AG04449 (cell line): ENCODE results near the gene RPS15A.
"Not testable (repeated sequence)": the region's sequence is repeated elsewhere in the genome, so short reads cannot be mapped to it uniquely, and the experiment has no call there.

Experiments used
- CTCF ChIA-PET: fragments of 350-600 bp; formaldehyde crosslinking; extraction: SDS; loops from one replicate; lab custom pipeline; 2021; ENCODE audit warnings: antibody characterized with exemption; lab: Yijun Ruan, JAX
- POLR2A ChIA-PET: fragments of 400-600, 350-600 bp; formaldehyde crosslinking; extraction: SDS; loops from one replicate; lab custom pipeline; 2020; ENCODE audit warnings: antibody characterized with exemption, inconsistent platforms; lab: Yijun Ruan, JAX
- DNase-seq: peaks from one replicate; pipeline ENCODE4 v3.0.0-alpha.2; 2010; ENCODE audit warnings: low read depth, low spot score
- H3K4me3 ChIP-seq: 2 replicates; pipeline ENCODE4 v1.5.1; 2011; ENCODE audit warnings: low read depth, mild to moderate bottlenecking, control low read depth, low read length
- TF ChIP-seq, protein P1 (sequence below): IDR thresholded peaks from one replicate; pipeline ENCODE4 v1.5.1; 2011; ENCODE audit warnings: mild to moderate bottlenecking, moderate library complexity, low read length, control low read depth, inconsistent platforms; ENCODE audit not compliant: insufficient read depth; ENCODE audit errors: missing control alignments

The RPS15A gene

DNA sequence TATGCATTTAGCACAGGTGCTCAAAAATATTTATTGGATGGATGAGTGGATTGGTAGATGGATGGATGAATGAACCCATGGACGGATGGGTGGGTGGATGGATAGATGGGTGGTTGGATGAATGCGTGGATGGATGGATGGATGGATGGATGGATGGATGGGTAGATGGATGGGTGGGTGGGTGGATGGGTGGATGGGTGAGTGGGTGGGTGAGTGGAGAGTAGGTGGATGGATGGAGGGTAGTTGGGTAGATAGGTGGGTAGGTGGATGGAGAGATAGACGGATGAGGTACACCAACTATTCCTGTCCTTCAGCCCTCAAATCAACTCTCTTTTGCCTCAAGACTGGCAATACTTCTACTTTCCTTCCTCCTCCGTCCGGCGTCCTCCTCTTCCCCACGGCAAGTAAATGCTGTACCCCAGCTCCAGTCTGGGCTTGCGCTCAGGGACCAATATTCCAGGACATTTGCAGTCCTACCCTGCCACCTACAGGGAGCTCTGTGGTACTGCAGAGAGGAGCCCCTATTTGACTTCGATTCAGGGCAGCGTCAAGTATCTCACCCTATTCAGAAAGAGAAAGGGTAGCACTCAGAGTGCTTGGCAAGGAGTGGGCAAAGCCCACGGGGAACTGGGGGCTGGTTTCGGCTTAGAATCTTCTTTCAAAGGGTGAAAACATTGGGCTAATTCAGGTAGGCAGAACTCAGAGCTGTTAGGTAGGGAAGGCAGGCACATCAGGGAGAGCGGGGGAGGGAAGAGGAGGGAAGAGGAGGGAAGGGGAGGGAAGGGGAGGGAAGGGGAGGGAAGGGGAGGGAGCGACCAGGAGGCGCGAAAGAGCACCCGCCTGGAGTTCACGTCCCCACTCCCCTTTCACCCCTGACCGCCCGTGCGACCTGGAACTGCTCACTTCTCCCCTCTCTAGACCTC, 30.3 kb downstream of the RPS15A start:
- POLR2A ChIA-PET, CTCF ChIA-PET, DNase-seq, H3K4me3 ChIP-seq: not testable (repeated sequence)
- TF ChIP-seq, protein P1, sequence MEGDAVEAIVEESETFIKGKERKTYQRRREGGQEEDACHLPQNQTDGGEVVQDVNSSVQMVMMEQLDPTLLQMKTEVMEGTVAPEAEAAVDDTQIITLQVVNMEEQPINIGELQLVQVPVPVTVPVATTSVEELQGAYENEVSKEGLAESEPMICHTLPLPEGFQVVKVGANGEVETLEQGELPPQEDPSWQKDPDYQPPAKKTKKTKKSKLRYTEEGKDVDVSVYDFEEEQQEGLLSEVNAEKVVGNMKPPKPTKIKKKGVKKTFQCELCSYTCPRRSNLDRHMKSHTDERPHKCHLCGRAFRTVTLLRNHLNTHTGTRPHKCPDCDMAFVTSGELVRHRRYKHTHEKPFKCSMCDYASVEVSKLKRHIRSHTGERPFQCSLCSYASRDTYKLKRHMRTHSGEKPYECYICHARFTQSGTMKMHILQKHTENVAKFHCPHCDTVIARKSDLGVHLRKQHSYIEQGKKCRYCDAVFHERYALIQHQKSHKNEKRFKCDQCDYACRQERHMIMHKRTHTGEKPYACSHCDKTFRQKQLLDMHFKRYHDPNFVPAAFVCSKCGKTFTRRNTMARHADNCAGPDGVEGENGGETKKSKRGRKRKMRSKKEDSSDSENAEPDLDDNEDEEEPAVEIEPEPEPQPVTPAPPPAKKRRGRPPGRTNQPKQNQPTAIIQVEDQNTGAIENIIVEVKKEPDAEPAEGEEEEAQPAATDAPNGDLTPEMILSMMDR, result peak; percentile 12

DNA sequence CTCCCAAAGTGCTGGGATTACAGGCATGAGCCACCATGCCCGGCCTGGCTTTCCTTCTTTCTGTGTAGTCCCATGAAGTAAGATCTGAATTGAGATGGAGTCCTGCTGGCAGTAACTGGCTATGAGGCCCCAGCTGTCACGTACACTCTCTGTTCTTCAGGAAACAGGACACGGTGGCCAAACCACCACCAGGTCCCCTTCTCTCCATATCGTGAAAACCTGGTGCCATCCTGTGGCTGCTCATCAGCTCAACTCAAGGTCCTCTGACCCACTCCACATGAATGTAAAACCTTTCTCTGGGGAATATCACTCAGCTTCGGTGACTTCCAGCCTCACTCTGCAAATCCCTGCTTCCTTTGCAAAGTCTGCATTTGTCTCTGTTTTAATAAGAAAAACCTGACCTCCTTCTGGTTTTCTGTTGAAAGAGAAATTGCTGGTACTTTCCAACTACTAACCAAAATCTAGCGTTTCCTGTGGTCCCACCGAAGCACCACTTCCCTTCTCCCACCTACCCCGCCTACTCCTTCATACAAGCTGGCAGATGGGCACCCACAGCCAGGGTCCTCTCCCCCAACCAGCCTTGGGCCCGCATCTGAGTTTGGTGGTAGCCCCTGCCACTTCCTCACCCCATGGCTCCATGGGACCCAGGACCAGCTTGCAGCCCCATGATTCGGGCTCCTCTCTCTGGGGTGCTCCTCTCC, 32.0 kb downstream of the RPS15A start:
- CTCF ChIA-PET, POLR2A ChIA-PET, DNase-seq: not testable (repeated sequence)

DNA sequence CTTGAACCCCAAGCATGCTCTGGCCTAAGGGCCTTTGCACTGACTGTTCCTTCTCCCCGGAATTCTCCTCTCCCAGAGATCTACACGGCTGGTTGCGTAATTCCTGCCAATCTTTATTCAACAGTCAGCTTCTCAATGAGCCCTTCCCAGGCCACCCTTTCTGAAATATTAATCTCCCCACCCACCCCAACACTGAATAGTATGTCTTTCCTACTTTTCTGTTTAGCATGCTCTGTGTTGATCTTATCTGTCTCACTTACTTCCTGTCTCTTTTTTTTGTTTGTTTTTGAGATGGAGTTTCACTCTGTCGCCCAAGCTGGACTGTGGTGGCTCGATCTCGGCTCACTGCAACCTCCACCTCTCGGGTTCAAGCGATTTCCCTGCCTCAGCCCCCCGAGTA, 33.5 kb downstream of the RPS15A start:
- H3K4me3 ChIP-seq, DNase-seq, POLR2A ChIA-PET, CTCF ChIA-PET: not testable (repeated sequence)

More for the DNA sequence above, 32.0 kb downstream of the RPS15A start:
- not testable (repeated sequence) for H3K4me3 ChIP-seq

DNA sequence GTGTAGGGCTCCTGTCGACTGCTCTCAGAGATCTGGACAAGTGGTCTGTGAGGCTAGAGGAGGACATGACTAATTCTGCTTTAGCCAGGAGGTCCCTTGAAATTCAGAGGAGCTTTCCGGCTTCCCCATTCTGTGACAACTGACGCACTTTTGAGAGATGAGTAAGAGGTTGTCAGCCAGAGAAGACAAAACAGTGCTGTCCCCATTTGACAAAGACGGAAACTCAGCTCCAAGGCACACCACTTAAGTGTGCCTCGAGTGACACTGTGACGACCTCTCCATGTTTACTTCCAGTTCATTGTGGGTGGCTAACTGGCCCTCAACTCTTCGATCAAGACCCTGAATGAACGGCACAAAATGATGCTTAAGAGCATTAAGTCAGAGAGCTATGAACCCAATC, 47.3 kb downstream of the RPS15A start:
- H3K4me3 ChIP-seq, POLR2A ChIA-PET, CTCF ChIA-PET, DNase-seq: not testable (repeated sequence)

DNA sequence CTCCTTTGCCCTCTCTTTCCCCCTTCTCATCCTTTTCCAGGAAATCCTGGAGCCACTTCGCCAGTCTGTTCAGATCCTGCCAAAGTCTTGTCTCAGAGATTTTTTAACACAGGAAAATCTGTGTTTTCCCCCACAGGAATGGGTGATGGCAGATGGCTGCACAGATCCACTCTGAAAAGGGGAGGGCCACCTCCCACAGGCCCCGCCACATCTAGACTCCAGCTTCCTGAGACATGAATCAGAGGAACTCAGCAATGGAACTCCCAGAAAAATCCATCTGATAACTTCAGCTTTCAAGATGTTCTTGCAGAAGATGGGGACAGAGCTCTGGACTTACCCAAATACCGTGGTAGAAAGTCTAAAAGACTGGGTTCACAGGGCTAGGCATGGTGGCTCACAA, 50.1 kb downstream of the RPS15A start:
- DNase-seq, H3K4me3 ChIP-seq, CTCF ChIA-PET, POLR2A ChIA-PET: not testable (repeated sequence)

DNA sequence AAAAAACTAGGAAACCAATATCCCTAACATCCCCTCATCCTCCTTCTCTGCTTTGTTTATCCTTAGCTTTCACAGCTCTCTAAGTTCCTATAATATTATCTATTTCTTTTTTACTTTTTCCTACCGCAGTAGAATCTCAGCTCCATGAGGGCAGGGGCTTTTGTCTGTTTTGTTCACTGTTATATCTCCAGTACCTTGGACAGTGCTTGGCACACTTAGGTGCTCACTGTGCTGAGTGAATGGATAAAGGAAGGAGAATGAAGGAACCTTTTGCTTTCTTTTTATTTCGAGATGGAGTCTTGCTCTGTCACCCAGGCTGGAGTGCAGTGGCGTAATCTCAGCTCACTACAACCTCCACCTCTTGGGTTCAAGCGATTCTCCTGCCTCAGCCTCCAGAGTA, 51.4 kb downstream of the RPS15A start:
- H3K4me3 ChIP-seq, POLR2A ChIA-PET, DNase-seq, CTCF ChIA-PET: not testable (repeated sequence)

DNA sequence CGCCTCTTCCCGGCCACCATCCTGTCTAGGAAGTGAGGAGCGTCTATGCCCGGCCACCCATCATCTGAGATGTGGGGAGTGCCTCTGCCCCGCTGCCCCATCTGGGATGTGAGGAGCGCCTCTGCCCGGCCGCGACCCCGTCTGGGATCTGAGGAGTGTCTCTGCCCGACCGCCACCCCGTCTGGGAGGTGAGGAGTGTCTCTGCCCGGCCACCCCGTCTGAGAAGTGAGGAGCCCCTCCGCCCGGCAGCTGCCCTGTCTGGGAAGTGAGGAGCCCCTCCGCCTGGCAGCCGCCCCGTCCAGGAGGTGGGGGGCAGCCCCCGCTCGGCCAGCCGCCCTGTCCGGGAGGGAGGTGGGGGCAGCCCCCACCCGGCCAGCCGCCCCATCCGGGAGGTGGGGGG, 55.9 kb downstream of the RPS15A start:
- CTCF ChIA-PET, DNase-seq, POLR2A ChIA-PET, H3K4me3 ChIP-seq: not testable (repeated sequence)
